ENCODE data around the gene SYNM.

DNA sequence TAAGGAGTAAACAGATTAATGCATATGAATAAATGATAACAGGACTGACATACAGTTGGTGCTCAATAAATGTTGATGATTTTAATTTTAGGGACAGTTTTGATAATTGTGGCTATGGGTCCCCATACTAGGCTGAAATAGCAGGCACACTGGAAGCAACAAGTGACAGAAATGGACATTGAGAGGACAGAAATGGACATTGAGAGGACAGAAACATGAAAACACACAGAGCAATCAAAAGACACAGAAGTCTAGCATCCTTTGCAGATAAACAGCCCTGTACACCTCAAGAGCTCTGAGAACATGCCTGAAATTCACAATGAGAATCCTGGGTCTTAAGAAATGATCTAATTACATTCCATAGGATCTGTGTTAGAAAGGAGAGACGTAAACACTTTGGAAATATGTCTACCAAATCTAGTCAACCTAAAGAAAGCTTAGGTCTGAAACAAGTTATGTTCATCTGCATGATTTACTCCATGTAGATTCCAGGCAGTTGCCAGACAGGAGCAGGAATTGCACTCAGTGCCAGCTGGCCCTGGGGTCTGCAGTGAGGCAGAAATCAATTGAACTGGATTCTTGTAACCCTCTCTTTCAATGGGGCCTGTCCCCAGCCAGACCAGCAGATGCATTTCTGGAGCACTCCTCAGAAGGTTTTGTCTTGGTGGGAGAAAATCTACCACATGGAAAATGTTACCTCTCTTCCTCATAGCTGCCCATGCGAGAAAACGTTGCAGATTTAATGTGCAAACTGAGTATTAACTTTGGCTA lies 60.3 kb downstream of the SYNM start:
- TF ChIP-seq, protein P1, sequence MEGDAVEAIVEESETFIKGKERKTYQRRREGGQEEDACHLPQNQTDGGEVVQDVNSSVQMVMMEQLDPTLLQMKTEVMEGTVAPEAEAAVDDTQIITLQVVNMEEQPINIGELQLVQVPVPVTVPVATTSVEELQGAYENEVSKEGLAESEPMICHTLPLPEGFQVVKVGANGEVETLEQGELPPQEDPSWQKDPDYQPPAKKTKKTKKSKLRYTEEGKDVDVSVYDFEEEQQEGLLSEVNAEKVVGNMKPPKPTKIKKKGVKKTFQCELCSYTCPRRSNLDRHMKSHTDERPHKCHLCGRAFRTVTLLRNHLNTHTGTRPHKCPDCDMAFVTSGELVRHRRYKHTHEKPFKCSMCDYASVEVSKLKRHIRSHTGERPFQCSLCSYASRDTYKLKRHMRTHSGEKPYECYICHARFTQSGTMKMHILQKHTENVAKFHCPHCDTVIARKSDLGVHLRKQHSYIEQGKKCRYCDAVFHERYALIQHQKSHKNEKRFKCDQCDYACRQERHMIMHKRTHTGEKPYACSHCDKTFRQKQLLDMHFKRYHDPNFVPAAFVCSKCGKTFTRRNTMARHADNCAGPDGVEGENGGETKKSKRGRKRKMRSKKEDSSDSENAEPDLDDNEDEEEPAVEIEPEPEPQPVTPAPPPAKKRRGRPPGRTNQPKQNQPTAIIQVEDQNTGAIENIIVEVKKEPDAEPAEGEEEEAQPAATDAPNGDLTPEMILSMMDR (IDR thresholded peaks at IDR 0.05), result no peak
- no peak for TF ChIP-seq EZH2 (IDR thresholded peaks at IDR 0.05; ENCODE audit: borderline replicate concordance, insufficient read depth, low read depth, low read length, poor library complexity, severe bottlenecking)
